Transverse colon (tissue), 4 donors: ENCODE data around the gene RASSF4. TPM values are rescaled to one million over a fixed set of nuclear protein-coding genes. Genes with fewer than 3 reads are reported as not detected.

Source experiments
- DNase-seq: peaks from one replicate; pipeline ENCODE4 v3.0.0-alpha.2; 2019
- H3K27ac ChIP-seq, 4 donors: fragments of 200-600 bp; sonication (generic); 2 replicates each; pipeline ENCODE4 v1.5.1; 2016 to 2018; ENCODE audit warnings: inconsistent platforms in 4 of 4
- H3K27me3 ChIP-seq: fragments of 200-600 bp; sonication (generic); 2 replicates; pipeline ENCODE4 v1.5.1; 2017; ENCODE audit warnings: inconsistent platforms
- H3K36me3 ChIP-seq, 4 donors: fragments of 200-600 bp; sonication (generic); 2 replicates each; pipeline ENCODE4 v1.5.1; 2017 to 2019; ENCODE audit warnings: inconsistent platforms in 4 of 4
- H3K4me1 ChIP-seq, 4 donors: fragments of 200-600 bp; sonication (generic); 2 replicates each; pipeline ENCODE4 v1.5.1; 2017 to 2020; ENCODE audit warnings: inconsistent platforms in 4 of 4
- H3K4me3 ChIP-seq, 4 donors: fragments of 200-600 bp; sonication (generic); 1 replicate in 1 of 4; 2 replicates in 3 of 4; pipeline versions ENCODE4 v1.5.1 to v1.6.1; 2017 to 2019; ENCODE audit warnings: inconsistent platforms in 4 of 4
- H3K9me3 ChIP-seq, 2 donors: fragments of 200-600 bp; sonication (generic); 2 replicates each; pipeline ENCODE4 v1.5.1; 2017 to 2019; ENCODE audit warnings: inconsistent platforms in 2 of 2
- EP300 ChIP-seq: sonication (generic); formaldehyde crosslinking; IDR thresholded peaks from one replicate; pipeline ENCODE4 v1.6.1; 2017; ENCODE audit warnings: antibody characterized with exemption, low read depth
- POLR2A ChIP-seq: fragments of 450-650 bp; IDR thresholded peaks from one replicate; pipeline ENCODE4 v1.6.1; 2016; ENCODE audit warnings: antibody characterized with exemption, mild to moderate bottlenecking, moderate library complexity
- POLR2AphosphoS5 ChIP-seq, 3 donors: sonication (generic); formaldehyde crosslinking; IDR thresholded peaks; one replicate each; pipeline ENCODE4 v1.6.1; 2016; ENCODE audit warnings: antibody characterized with exemption in 3 of 3
- WGBS, 2 donors: methylation state at CpG; one replicate each; pipeline ENCODE4 v1.1.5; 2018; ENCODE audit warnings: low coverage in 1 of 2; 5-methylcytosine and 5-hydroxymethylcytosine counted together
- in situ Hi-C, 4 donors: fragments of 200-750 bp; cut with MboI; loops; one replicate each; pipeline versions ENCODE4 v1.15.0 to v1.15.1; 2017; ENCODE audit warnings: low sequenced_read_pairs in 3 of 4, low pct_ligation_motif_present in 1 of 4, low pct_unique_long_range_greater_than_20kb in 1 of 4
- intact Hi-C: fragments of 100-400 bp; cut with DNase I; formaldehyde crosslinking; loops from one replicate; pipeline ENCODE4 v1.15.1; 2023; ENCODE audit warnings: low total_unique reads
- total RNA-seq, 4 donors: library from RNA; depleted of rRNA; stranded (reverse); fragments of >200 nt; gene quantifications; one replicate each; pipeline ENCODE4 v1.1.0, GENCODE V29; 2016
- TF ChIP-seq, protein P1 (sequence below), 5 experiments: fragments of 200-600 bp in 3 of 5; fragments of 450-650 bp in 2 of 5; sonication (generic) in 3 of 5; IDR thresholded peaks; 1 replicate in 2 of 5; 2 replicates in 3 of 5; pipeline ENCODE4 v1.5.1; 2016 to 2017; ENCODE audit warnings: antibody characterized with exemption in 5 of 5, inconsistent platforms in 3 of 5, mild to moderate bottlenecking in 2 of 5, moderate library complexity in 1 of 5

Gene RASSF4
- total RNA-seq, 4 donors from 2014 or later, result 26.8 to 37.8 (median 27.5) TPM

DNA sequence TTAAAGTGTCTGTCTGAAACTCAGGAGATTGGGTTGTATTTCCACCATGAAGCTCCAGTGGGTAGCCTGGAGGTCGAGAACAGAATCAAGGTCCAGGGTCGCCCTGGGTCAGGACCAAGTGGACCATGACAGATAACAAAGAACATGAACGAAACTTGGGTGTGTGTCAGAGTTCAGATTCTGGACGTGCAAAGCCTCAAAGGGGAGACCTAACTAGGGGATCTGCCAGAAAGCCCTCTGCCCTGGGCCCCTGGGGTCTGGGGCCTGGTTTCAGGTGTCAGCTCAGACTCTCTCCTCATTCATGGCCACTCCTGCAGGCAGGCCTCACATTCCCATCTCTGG is 1.6 kb downstream of the RASSF4 start:
- in situ Hi-C loops (no loop called here), intact Hi-C loops (no loop called here)
- H3K36me3 ChIP-seq, result no peaks in the 10 kb centered on the region
- H3K27ac ChIP-seq, result peak overlapping the region; percentile 89 to 96 (median 92)
- TF ChIP-seq, protein P1, sequence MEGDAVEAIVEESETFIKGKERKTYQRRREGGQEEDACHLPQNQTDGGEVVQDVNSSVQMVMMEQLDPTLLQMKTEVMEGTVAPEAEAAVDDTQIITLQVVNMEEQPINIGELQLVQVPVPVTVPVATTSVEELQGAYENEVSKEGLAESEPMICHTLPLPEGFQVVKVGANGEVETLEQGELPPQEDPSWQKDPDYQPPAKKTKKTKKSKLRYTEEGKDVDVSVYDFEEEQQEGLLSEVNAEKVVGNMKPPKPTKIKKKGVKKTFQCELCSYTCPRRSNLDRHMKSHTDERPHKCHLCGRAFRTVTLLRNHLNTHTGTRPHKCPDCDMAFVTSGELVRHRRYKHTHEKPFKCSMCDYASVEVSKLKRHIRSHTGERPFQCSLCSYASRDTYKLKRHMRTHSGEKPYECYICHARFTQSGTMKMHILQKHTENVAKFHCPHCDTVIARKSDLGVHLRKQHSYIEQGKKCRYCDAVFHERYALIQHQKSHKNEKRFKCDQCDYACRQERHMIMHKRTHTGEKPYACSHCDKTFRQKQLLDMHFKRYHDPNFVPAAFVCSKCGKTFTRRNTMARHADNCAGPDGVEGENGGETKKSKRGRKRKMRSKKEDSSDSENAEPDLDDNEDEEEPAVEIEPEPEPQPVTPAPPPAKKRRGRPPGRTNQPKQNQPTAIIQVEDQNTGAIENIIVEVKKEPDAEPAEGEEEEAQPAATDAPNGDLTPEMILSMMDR (IDR thresholded peaks at IDR 0.05), result no peak
- TF ChIP-seq EP300 (no peak), POLR2A (no peak), POLR2AphosphoS5 (IDR thresholded peaks at IDR 0.05) (no peak)
- no peak for DNase-seq
- WGBS, 2 donors, result 54 to 71% methylated on average over 4 of the region's 4 CpGs
- peak overlapping the region in 1 of 4 donors; percentile 80 for H3K4me3 ChIP-seq
- H3K27me3 ChIP-seq, result no peaks in the 10 kb centered on the region
- no peaks in the 10 kb centered on the region for H3K9me3 ChIP-seq
- H3K4me1 ChIP-seq, result peaks cover 9 to 64% (median 38%) of the 10 kb centered on the region in 4 donors

DNA sequence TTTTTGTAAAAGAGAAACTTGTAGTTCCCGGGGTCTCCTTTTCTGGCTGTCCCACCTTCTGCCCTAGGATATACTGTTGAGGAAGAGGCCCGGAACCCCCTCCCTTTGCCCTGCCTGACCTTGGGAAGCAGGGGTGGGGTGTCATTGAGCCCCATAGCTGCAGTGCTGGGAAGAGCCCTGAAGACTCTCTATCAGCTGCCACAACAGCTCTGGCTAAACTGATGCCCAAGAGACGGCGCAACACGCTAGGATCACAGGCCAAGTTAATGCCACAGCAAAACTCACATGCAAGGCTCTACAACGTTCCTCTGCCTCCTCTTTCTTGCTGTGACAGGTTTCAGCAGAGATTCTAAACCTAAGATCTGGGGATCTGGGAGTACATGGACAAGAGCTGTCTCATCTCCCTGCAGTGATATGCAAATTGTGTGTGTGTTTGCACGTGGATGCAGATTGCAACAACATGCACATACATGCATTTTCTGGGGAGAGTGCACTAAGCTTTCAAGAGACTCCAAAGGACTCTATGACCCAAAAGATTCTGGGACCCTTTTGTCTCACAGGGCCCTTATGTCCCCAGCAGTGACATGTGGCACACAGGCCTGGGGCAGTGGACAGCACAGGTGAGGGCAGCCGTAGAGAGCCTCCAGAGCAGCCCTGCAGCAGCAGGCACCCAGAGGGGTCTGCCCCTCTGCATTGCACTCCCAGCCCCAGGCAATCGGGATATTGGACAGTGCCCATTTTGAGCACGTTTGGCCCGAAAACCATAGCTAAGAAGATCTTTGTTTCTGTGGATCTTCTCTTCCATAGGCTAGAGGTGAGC is 2.5 kb downstream of the RASSF4 start:
- in situ Hi-C loops, result no loop called here
- intact Hi-C loops, result loop anchor here (2.0 kb wide), 1 partner anchor 35 kb away; no protein-coding TSS in a partner anchor
- Histone ChIP-seq H3K4me1 (peaks cover 9 to 72% (median 39%) of the 10 kb centered on the region in 4 donors), H3K27me3 (no peaks in the 10 kb centered on the region), H3K9me3 (no peaks in the 10 kb centered on the region), H3K36me3 (no peaks in the 10 kb centered on the region), H3K27ac (peak overlapping the region; percentile 89 to 96 (median 92)), H3K4me3 (peak overlapping the region in 1 of 4 donors; percentile 80)
- 88 to 100% methylated on average over 1 to 11 of the region's 11 CpGs for WGBS, 2 donors
- no peak for TF ChIP-seq EP300
- TF ChIP-seq POLR2A, result no peak
- TF ChIP-seq, protein P1 (IDR thresholded peaks at IDR 0.05), result no peak
- no peak for TF ChIP-seq POLR2AphosphoS5 (IDR thresholded peaks at IDR 0.05)
- DNase-seq, result no peak

DNA sequence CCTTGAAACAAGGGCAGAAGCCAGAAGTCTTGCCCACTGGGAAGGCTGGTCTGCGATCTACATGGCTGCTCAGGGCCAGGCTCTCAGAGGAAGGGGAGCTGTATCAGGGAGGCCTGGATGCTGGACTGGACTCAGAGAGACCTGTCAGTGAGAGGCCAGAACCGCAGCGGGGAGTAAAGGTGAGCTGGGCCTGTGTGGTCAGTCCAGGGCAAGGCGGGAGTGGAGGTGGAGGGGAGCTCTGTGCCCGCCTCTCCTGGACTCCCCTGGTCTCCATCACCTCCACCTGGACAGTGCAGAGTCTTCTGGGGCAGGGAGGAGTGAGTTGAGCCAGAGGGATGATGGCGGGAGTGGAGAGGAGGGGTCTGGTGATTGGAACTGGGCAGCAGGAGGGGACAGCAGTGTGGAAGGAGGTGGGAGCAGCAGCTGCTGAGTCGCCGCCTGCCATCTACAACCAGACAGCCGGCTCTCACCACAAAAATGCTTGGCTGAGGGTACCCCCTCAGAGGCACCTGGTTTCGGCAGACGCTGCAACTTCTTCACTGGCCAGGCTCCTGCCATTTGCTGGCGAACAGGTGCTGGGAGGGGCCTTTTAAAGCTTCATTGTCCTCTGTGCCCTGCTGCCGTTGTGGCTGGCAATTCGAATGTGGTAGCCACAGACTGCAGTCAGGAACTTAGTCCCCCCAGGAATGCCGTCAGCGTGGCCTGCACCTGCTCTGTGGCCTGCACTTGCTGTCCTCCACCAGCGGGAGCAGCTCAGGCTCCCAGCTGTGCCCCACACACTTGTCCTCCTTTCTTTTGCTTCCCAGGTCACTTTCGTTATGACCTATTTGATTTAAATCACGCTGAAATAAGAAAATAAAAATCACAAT is 3.5 kb downstream of the RASSF4 start:
- in situ Hi-C loops, result no loop called here
- H3K4me3 ChIP-seq, result no peak overlapping the region
- intact Hi-C loops, result loop anchor here (2.0 kb wide), 1 partner anchor 34 kb away; no protein-coding TSS in a partner anchor
- no peaks in the 10 kb centered on the region for H3K36me3 ChIP-seq
- H3K27ac ChIP-seq, result peak overlapping the region; percentile 64 to 96 (median 81)
- no peaks in the 10 kb centered on the region for H3K27me3 ChIP-seq
- H3K9me3 ChIP-seq, result no peaks in the 10 kb centered on the region
- DNase-seq, result peak; percentile 55
- 36 to 68% methylated on average over 8 to 19 of the region's 19 CpGs for WGBS, 2 donors
- TF ChIP-seq, protein P1 (IDR thresholded peaks at IDR 0.05), result peak in 4 of 5 experiments; percentile 18 to 40 (median 32)
- peak in 1 of 3 donors; percentile 27 for TF ChIP-seq POLR2AphosphoS5 (IDR thresholded peaks at IDR 0.05)
- TF ChIP-seq EP300, result no peak
- peaks cover 10 to 70% (median 42%) of the 10 kb centered on the region in 4 donors for H3K4me1 ChIP-seq
